Mammary epithelial cell (primary cell): ENCODE data around the gene ZNF516.

Experiments
- CTCF ChIP-seq, 2 donors: IDR thresholded peaks in 1 of 2; conservative IDR thresholded peaks in 1 of 2; 2 replicates each; pipeline ENCODE4 v1.5.1; 2011 to 2012; ENCODE audit warnings: inconsistent platforms in 2 of 2, low read length in 2 of 2, mild to moderate bottlenecking in 2 of 2, control low read depth in 1 of 2, low read depth in 1 of 2; ENCODE audit not compliant: insufficient read depth in 1 of 2; ENCODE audit errors: extremely low read depth in 1 of 2
- EZH2 ChIP-seq: IDR thresholded peaks from 2 replicates; pipeline ENCODE4 v1.6.1; 2012; ENCODE audit warnings: low read length, inconsistent platforms, borderline replicate concordance

GRCh38 chr18:76464281-76465259 lies 30.5 kb downstream of the ZNF516 start:
- TF ChIP-seq CTCF (conservative IDR thresholded peaks at IDR 0.05 in 1 of 2, IDR thresholded peaks at IDR 0.05 in 1 of 2; ENCODE audit: extremely low read depth in 1 of 2, insufficient read depth in 1 of 2, low read depth in 1 of 2, low read length in 2 of 2) (no peak), EZH2 (no peak)
